GM12865 (cell line): Measurements from ENCODE around the gene SCYL2.

Experiments used
- DNase-seq: peaks from one replicate; pipeline ENCODE4 v3.0.0; 2010; ENCODE audit warnings: low read depth
- H3K4me3 ChIP-seq: 2 replicates; pipeline ENCODE4 v1.5.1; 2011; ENCODE audit warnings: mild to moderate bottlenecking, low read depth, low read length, control low read depth
- TF ChIP-seq, protein P1 (sequence below): IDR thresholded peaks from 2 replicates; pipeline ENCODE4 v1.5.1; 2011; ENCODE audit warnings: low read length, control low read depth, low read depth, inconsistent platforms; ENCODE audit not compliant: insufficient read depth; ENCODE audit errors: missing control alignments

Gene SCYL2

GRCh38 chr12:100360450-100360849 lies 93.5 kb downstream of the SCYL2 start:
- DNase-seq: no peak
- no peak overlapping the region for H3K4me3 ChIP-seq
- TF ChIP-seq, protein P1, sequence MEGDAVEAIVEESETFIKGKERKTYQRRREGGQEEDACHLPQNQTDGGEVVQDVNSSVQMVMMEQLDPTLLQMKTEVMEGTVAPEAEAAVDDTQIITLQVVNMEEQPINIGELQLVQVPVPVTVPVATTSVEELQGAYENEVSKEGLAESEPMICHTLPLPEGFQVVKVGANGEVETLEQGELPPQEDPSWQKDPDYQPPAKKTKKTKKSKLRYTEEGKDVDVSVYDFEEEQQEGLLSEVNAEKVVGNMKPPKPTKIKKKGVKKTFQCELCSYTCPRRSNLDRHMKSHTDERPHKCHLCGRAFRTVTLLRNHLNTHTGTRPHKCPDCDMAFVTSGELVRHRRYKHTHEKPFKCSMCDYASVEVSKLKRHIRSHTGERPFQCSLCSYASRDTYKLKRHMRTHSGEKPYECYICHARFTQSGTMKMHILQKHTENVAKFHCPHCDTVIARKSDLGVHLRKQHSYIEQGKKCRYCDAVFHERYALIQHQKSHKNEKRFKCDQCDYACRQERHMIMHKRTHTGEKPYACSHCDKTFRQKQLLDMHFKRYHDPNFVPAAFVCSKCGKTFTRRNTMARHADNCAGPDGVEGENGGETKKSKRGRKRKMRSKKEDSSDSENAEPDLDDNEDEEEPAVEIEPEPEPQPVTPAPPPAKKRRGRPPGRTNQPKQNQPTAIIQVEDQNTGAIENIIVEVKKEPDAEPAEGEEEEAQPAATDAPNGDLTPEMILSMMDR: no peak

DNA sequence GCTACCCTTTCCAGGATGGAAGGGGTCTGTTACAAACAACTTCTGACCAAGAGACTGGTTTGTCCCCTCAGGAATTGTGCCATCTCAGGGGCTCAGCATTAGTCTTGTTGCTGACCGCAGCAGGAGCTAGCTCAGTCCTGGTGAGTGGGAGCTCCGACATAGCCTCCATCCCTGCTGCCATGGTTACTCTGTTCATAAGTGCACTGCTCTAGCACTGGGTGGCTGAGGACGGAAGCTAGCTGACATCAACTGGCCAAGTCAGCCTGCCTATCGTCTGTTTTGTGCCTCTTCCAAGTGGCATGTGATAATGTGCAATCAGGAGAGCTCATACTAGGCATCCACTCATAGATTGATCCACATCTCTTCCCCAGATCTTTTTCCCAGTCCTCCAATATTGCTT lies 97.3 kb downstream of the SCYL2 start:
- no peak overlapping the region for H3K4me3 ChIP-seq
- no peak for DNase-seq
- TF ChIP-seq, protein P1: no peak

DNA sequence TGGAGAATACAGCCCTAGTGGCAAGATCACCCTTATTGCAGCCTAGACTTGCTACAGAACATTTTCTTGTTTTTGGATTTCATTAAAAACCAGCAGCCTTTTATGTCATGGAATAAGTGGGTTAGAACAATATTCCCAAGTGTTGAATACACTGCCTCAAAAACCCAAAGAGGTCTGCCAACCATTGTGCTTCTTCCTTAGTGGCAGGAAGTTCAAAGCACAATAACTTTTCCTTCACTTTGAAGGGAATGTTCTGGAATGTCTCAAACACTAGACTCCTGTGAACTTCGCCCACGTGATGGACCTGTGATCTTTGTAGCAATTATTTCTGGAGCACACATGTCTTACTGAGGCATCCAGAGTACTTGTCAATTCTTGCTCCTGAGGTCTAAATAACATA lies 98.4 kb downstream of the SCYL2 start:
- DNase-seq: no peak
- TF ChIP-seq, protein P1: no peak
- no peak overlapping the region for H3K4me3 ChIP-seq

DNA sequence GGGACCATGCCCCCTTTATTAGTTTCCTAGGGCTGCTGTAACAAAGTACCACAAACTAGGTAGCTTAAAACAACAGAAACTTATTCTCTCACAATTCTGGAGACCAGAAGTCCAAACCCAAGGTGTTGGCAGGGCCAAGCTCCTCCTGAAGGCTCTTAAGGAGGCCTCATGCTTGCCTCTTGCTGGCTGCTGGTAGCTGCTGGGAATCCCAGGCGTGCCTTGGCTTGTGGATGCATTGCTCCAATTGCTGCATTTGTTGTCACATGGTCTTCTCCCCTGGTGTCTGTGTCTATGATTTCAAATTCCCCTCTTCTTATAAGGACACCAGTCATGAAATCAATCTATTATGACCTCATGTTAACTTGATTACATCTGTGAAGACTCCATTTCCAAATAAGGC lies 101.1 kb downstream of the SCYL2 start:
- no peak for DNase-seq
- H3K4me3 ChIP-seq: no peak overlapping the region
- TF ChIP-seq, protein P1: no peak

DNA sequence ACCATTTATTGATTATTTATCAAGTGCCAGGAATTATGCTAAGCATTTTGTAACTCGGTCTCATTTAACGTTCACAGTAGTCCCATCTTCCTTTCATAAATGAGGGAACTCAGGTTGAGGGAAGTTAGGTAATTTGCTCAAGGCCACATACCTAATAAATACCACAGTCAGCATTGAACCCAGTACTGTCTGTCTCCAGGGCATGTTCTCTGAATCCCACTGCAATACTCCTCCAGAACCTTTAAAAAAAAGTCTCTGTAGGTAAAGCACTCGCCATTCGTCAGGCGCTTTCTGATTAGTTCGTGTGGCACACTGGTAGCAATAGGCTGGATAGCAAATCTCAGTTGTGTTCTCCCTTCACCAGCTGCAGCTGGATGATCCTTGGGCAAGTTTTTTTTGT lies 104.2 kb downstream of the SCYL2 start:
- DNase-seq: no peak
- H3K4me3 ChIP-seq: no peak overlapping the region
- TF ChIP-seq, protein P1: no peak

- DNase-seq: no peak
- no peak overlapping the region for H3K4me3 ChIP-seq
- TF ChIP-seq, protein P1: no peak
These were observed 106.1 kb downstream of the SCYL2 start for GRCh38 chr12:100372853-100373640.

DNA sequence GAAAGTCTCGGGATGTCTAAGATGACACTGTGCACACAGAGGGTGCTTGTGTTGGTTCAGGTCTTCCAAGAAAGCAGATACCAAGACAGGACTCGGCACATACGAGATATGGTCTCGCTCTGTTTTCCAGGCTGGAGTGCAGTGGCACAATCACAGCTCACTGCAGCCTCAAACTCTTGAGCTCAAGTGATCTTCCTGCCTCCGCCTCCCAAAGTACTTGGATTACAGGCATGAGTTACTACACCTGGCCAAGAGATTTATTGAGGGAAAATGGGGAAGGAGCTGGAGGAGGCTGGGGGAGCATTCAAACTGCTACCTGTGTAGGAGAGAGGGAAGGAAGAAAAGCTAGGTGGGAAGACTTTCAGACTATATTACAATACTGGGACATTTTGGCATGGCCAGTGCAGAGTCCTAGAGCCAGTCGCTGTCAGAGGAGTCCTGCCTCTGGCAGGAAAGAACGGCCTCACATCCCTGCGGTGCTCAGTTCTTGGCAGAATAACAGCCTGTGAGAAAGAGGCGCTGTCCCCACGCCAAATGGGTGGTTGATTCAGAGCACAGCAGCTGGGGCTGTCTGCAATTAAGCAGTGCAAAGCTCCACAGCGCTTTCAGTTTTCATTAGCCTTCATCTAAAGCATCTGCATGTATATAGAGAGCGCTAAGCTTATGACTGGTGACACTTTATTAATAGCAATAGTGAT lies 108.2 kb downstream of the SCYL2 start:
- DNase-seq: no peak
- TF ChIP-seq, protein P1: no peak
- no peak overlapping the region for H3K4me3 ChIP-seq
